SU-DHL-6 (cell line): ENCODE data around the gene NFATC3.

Source experiments
- H2AFZ ChIP-seq: fragments of 200-600 bp; sonication (generic); 2 replicates; pipeline ENCODE4 v1.6.1; 2014; ENCODE audit warnings: low read depth, mild to moderate bottlenecking, moderate library complexity, mixed read lengths, antibody characterized with exemption, low read length; ENCODE audit not compliant: severe bottlenecking
- H3F3A ChIP-seq: fragments of 200-600 bp; shearing (Covaris generic); 2 replicates; pipeline ENCODE4 v1.6.0; 2016; ENCODE audit warnings: antibody characterized with exemption, mild to moderate bottlenecking; ENCODE audit not compliant: insufficient read depth
- H3K27ac ChIP-seq: fragments of 200-600 bp; sonication (generic); 2 replicates; pipeline ENCODE4 v1.5.1; 2016; ENCODE audit warnings: low read depth, mild to moderate bottlenecking, low read length, moderate library complexity, mixed read lengths
- H3K27me3 ChIP-seq: fragments of 200-600 bp; sonication (generic), shearing (Covaris generic); 2 replicates; pipeline ENCODE4 v1.6.0; 2014; ENCODE audit warnings: mild to moderate bottlenecking, low read length
- H3K36me3 ChIP-seq: fragments of 200-600 bp; sonication (generic); 2 replicates; pipeline ENCODE4 v1.6.1; 2014; ENCODE audit warnings: mild to moderate bottlenecking, low read length, mixed read lengths
- H3K4me2 ChIP-seq: fragments of 300-600, 200-600 bp; shearing (Covaris generic), sonication (generic); 2 replicates; pipeline ENCODE4 v1.6.0; 2014; ENCODE audit warnings: low read length, low read depth, mild to moderate bottlenecking; ENCODE audit not compliant: poor library complexity, severe bottlenecking
- H3K4me3 ChIP-seq: fragments of 200-600 bp; sonication (generic); 2 replicates; pipeline ENCODE4 v1.5.1; 2014; ENCODE audit warnings: antibody characterized with exemption, low read length, mild to moderate bottlenecking, mixed read lengths; ENCODE audit not compliant: insufficient read depth, poor library complexity, severe bottlenecking
- H3K79me2 ChIP-seq: fragments of 200-600 bp; sonication (generic); 2 replicates; pipeline ENCODE4 v1.6.1; 2014; ENCODE audit warnings: mild to moderate bottlenecking, low read length, moderate library complexity; ENCODE audit not compliant: insufficient read depth
- H3K9ac ChIP-seq: fragments of 200-600 bp; sonication (generic); 2 replicates; pipeline ENCODE4 v1.7.0; 2014; ENCODE audit warnings: mild to moderate bottlenecking, low read length
- H3K9me2 ChIP-seq: fragments of 200-600 bp; sonication (generic); replicated peaks from 2 replicates; pipeline ENCODE4 v1.6.1; 2014; ENCODE audit warnings: low read length; ENCODE audit not compliant: insufficient read depth
- H3K9me3 ChIP-seq: fragments of 200-600 bp; sonication (generic); 2 replicates; pipeline ENCODE4 v1.6.1; 2014; ENCODE audit warnings: low read length, mixed read lengths; ENCODE audit not compliant: insufficient read depth
- H4K20me1 ChIP-seq: fragments of 200-600 bp; sonication (generic); 2 replicates; pipeline ENCODE4 v1.6.1; 2014; ENCODE audit warnings: low read depth, mild to moderate bottlenecking, antibody characterized with exemption, low read length, moderate library complexity, mixed read lengths
- CTCF ChIP-seq: fragments of 200-600 bp; sonication (generic); IDR thresholded peaks from one replicate; pipeline ENCODE4 v1.5.1; 2017; ENCODE audit warnings: antibody characterized with exemption, mild to moderate bottlenecking, low read length, moderate library complexity; ENCODE audit not compliant: insufficient read depth, poor library complexity, severe bottlenecking
- EZH2phosphoT487 ChIP-seq: fragments of 200-600 bp; sonication (generic), shearing (Covaris generic); conservative IDR thresholded peaks from 2 replicates; pipeline ENCODE4 v1.6.1; 2018; ENCODE audit warnings: mild to moderate bottlenecking, antibody characterized with exemption, low read length, moderate library complexity, mixed read lengths

The NFATC3 gene

DNA sequence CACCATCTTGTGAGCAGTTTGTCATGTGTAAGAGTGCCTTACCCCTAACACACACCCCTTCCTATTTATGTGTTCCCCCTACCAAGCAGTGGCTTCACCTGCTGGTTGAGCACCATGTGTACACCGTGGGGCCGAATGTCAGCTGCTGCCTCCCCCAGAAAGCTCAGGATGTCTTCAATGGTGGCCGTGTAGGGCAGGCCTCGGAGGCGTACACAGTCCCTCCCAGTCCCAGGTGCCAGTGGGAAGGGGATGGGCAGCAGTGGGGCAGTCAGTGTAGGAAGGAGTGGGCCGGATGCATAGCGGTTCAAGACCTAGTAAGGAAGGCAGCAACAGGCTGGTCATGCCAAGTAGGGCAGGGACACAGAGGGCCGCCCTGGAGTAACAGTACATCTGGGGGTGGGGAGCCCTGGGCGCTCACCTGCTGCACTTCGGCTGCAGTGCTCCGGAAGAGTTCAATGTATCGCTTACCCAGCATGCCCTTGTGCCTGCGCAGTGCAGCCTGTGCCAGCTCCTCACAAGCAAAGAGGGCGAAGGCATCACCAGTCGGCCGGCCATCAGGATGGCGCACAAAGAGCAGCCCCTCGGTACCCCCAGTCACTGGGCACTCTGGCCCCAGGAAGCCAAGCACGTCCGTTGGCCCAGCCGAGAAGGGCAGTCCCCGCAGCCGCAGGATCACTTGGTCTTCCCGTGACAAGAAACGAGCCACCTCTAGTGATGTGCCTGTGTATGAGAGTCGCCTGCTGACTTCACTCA lies 146.4 kb downstream of the NFATC3 start:
- Histone ChIP-seq H3K4me3 (no peak overlapping the region), H4K20me1 (no peaks in the 10 kb centered on the region), H3K27ac (no peak overlapping the region), H3F3A (peaks cover 10% of the 10 kb centered on the region), H3K9ac (no peak overlapping the region), H3K79me2 (no peaks in the 10 kb centered on the region), H3K4me2 (no peak overlapping the region), H3K9me2 (no peaks in the 10 kb centered on the region), H3K9me3 (no peaks in the 10 kb centered on the region), H3K27me3 (no peaks in the 10 kb centered on the region), H3K36me3 (no peaks in the 10 kb centered on the region), H2AFZ (no peak overlapping the region)
- TF ChIP-seq EZH2phosphoT487: no peak
- no peak for TF ChIP-seq CTCF

- TF ChIP-seq EZH2phosphoT487 (no peak), CTCF (no peak)
Measured at GRCh38 chr16:68232335-68232734, 147.2 kb downstream of the NFATC3 start.

GRCh38 chr16:68233085-68233834 lies 148.1 kb downstream of the NFATC3 start:
- Histone ChIP-seq H3K79me2 (no peaks in the 10 kb centered on the region), H3K27me3 (no peaks in the 10 kb centered on the region), H3K9me2 (no peaks in the 10 kb centered on the region), H2AFZ (no peak overlapping the region), H3K4me3 (no peak overlapping the region), H3F3A (peaks cover 7% of the 10 kb centered on the region; the same call in 1 of the 2 replicates), H4K20me1 (no peaks in the 10 kb centered on the region), H3K9me3 (no peaks in the 10 kb centered on the region), H3K36me3 (no peaks in the 10 kb centered on the region), H3K4me2 (no peak overlapping the region), H3K27ac (no peak overlapping the region), H3K9ac (no peak overlapping the region)
- TF ChIP-seq CTCF (no peak), EZH2phosphoT487 (no peak)

More at GRCh38 chr16:68232335-68232734, 147.2 kb downstream of the NFATC3 start:
- Histone ChIP-seq H3K36me3 (no peaks in the 10 kb centered on the region), H3K27me3 (no peaks in the 10 kb centered on the region), H3K79me2 (no peaks in the 10 kb centered on the region), H3K4me3 (no peak overlapping the region), H3K9ac (no peak overlapping the region), H3F3A (peaks cover 14% of the 10 kb centered on the region), H2AFZ (no peak overlapping the region), H4K20me1 (no peaks in the 10 kb centered on the region), H3K9me2 (no peaks in the 10 kb centered on the region), H3K9me3 (no peaks in the 10 kb centered on the region), H3K4me2 (no peak overlapping the region), H3K27ac (no peak overlapping the region)
